OCI-LY1 (cell line): Measurements from ENCODE around the gene RERE.

Experiments
- H2AFZ ChIP-seq: fragments of 200-600 bp; sonication (generic), shearing (Covaris generic); 2 replicates; pipeline ENCODE4 v1.6.0; 2014; ENCODE audit warnings: antibody characterized with exemption, mild to moderate bottlenecking, low read length
- H3F3A ChIP-seq: fragments of 200-600 bp; sonication (generic), shearing (Covaris generic); 2 replicates; pipeline ENCODE4 v1.6.0; 2014; ENCODE audit warnings: mild to moderate bottlenecking, antibody characterized with exemption, low read length, moderate library complexity; ENCODE audit not compliant: insufficient read depth
- H3K27ac ChIP-seq: fragments of 200-600 bp; sonication (generic); 2 replicates; pipeline ENCODE4 v1.5.1; 2014; ENCODE audit warnings: low read length, mixed run types, mild to moderate bottlenecking, low read depth; ENCODE audit not compliant: poor library complexity, severe bottlenecking
- H3K27me3 ChIP-seq: fragments of 200-600 bp; sonication (generic); 2 replicates; pipeline ENCODE4 v1.6.0; 2014; ENCODE audit warnings: antibody characterized with exemption, mild to moderate bottlenecking, low read length, moderate library complexity; ENCODE audit not compliant: insufficient read depth
- H3K36me3 ChIP-seq: fragments of 200-600 bp; sonication (generic); 2 replicates; pipeline ENCODE4 v1.6.1; 2014; ENCODE audit warnings: mild to moderate bottlenecking, antibody characterized with exemption, low read length, moderate library complexity, mixed read lengths; ENCODE audit not compliant: insufficient read depth
- H3K4me1 ChIP-seq: fragments of 200-600 bp; sonication (generic); 2 replicates; pipeline ENCODE4 v1.5.1; 2014; ENCODE audit warnings: mild to moderate bottlenecking, low read length, moderate library complexity; ENCODE audit not compliant: insufficient read depth, severe bottlenecking
- H3K4me2 ChIP-seq: fragments of 200-600 bp; sonication (generic), shearing (Covaris generic); 2 replicates; pipeline ENCODE4 v1.6.1; 2014; ENCODE audit warnings: low read length
- H3K4me3 ChIP-seq: fragments of 200-600 bp; sonication (generic); 2 replicates; pipeline ENCODE4 v1.5.1; 2014; ENCODE audit warnings: low read length, low read depth, mild to moderate bottlenecking, mixed read lengths; ENCODE audit not compliant: poor library complexity, severe bottlenecking
- H3K79me2 ChIP-seq: fragments of 200-600 bp; shearing (Covaris generic); 2 replicates; pipeline ENCODE4 v1.6.1; 2016; ENCODE audit warnings: mixed run types, low read length, mixed read lengths; ENCODE audit not compliant: insufficient read depth
- H3K9ac ChIP-seq: fragments of 200-600 bp; sonication (generic), shearing (Covaris generic); 2 replicates; pipeline ENCODE4 v1.6.1; 2014; ENCODE audit warnings: mild to moderate bottlenecking, low read length, mixed read lengths
- H3K9me2 ChIP-seq: fragments of 200-600 bp; sonication (generic), shearing (Covaris generic); 2 replicates; pipeline ENCODE4 v1.6.1; 2014; ENCODE audit warnings: low read depth, mild to moderate bottlenecking, low read length, mixed read lengths
- H3K9me3 ChIP-seq: fragments of 200-600 bp; shearing (Covaris generic); 2 replicates; pipeline ENCODE4 v1.6.1; 2014; ENCODE audit warnings: low read length, mixed read lengths
- H4K20me1 ChIP-seq: fragments of 200-600 bp; sonication (generic), shearing (Covaris generic); 2 replicates; pipeline ENCODE4 v1.6.0; 2016; ENCODE audit warnings: mild to moderate bottlenecking, low read length; ENCODE audit not compliant: insufficient read depth
- EZH2 ChIP-seq: fragments of 200-600 bp; sonication (generic), shearing (Covaris generic); IDR thresholded peaks from 2 replicates; pipeline ENCODE4 v1.8.0; 2017; ENCODE audit warnings: borderline replicate concordance, mixed run types, mild to moderate bottlenecking, antibody characterized with exemption, low read length, moderate library complexity, mixed read lengths
- TF ChIP-seq, protein P1 (sequence below): fragments of 200-600 bp; sonication (generic), shearing (Covaris generic); IDR thresholded peaks from 2 replicates; pipeline ENCODE4 v1.5.1; 2017; ENCODE audit warnings: mild to moderate bottlenecking, antibody characterized with exemption, low read length, moderate library complexity, mixed read lengths

The RERE gene

DNA sequence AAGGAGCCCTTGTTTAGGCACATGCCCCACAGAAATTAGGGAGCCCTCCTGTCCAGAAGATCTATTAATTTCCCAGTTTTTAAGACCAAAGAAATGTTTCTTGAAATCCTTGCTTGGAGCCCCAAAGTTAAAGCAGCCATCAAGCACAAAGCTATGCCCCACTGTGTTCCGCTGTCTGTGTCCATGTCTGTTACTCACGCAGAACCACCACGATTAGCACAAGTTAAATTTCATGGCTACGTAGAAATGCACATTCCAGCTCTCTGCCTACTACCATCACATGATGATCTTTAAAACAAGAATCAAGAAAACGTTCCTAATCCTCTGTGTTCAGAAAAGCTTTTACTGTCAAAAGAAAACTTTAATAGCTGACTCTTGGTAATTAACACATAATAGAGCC is 238.5 kb downstream of the RERE start:
- no peak overlapping the region for H3K27ac ChIP-seq
- H3K4me3 ChIP-seq: no peak overlapping the region
- no peaks in the 10 kb centered on the region for H3K79me2 ChIP-seq
- no peak overlapping the region for H3K9ac ChIP-seq
- no peak overlapping the region for H3K4me2 ChIP-seq
- H3K27me3 ChIP-seq: no peaks in the 10 kb centered on the region
- H3K9me3 ChIP-seq: no peaks in the 10 kb centered on the region
- no peak overlapping the region for H2AFZ ChIP-seq
- no peaks in the 10 kb centered on the region for H4K20me1 ChIP-seq
- H3K4me1 ChIP-seq: no peaks in the 10 kb centered on the region
- TF ChIP-seq EZH2: no peak
- TF ChIP-seq, protein P1, sequence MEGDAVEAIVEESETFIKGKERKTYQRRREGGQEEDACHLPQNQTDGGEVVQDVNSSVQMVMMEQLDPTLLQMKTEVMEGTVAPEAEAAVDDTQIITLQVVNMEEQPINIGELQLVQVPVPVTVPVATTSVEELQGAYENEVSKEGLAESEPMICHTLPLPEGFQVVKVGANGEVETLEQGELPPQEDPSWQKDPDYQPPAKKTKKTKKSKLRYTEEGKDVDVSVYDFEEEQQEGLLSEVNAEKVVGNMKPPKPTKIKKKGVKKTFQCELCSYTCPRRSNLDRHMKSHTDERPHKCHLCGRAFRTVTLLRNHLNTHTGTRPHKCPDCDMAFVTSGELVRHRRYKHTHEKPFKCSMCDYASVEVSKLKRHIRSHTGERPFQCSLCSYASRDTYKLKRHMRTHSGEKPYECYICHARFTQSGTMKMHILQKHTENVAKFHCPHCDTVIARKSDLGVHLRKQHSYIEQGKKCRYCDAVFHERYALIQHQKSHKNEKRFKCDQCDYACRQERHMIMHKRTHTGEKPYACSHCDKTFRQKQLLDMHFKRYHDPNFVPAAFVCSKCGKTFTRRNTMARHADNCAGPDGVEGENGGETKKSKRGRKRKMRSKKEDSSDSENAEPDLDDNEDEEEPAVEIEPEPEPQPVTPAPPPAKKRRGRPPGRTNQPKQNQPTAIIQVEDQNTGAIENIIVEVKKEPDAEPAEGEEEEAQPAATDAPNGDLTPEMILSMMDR: no peak
- no peaks in the 10 kb centered on the region for H3F3A ChIP-seq
- H3K9me2 ChIP-seq: no peaks in the 10 kb centered on the region
- H3K36me3 ChIP-seq: no peaks in the 10 kb centered on the region

DNA sequence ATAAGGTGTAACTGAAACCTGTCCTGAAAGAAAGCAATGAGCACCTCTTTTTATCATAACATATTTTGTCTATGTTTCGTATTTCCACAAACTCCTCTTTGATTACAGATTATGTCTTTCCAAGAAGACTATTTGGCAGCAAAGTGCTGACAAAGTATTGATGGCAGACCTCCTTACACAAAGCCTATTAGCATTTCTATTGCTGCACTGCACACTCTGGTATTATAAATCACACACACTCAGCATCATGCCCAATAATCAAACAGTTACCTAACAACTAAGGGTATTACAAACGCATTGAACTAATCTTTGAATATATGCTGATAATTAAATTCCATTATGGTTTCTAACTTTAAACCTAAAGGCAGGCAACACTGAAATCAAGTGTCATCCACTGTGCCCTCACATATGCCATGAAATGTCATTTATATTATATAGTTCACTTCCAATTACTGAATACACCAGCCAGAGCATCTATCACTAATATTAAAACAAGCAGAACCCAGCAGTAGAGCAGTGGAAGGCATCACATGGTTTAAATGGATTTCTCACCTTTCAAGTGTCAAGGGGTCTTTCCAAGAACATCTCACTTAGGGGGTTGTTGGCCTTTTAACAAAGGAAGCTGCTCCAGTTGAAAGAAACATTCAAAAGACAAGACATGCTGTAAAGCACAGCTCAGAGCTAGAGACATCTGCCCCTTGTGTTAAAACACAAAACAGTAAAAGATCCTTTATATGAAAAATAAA is 239.1 kb downstream of the RERE start:
- no peaks in the 10 kb centered on the region for H3K4me1 ChIP-seq

DNA sequence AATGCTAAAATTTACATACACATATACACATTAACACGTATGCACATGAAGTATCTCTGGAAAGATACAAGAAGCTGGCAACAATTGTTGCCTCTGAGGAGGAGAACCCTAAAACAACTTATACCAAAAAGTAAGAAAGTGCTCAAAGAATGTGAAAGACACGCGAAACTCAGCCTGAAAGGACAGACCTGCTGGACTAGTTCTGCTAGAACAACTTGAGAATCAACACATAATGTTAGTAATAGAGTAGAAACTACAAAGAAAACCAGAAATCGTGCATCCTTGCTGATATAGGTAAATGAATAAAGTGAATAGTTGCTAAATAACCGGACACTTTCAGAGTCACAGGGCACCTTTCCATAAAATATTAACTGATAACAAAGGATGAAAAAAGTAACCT is 242.5 kb downstream of the RERE start:
- Histone ChIP-seq H3K9me3 (no peaks in the 10 kb centered on the region), H3K36me3 (no peaks in the 10 kb centered on the region), H3K79me2 (no peaks in the 10 kb centered on the region), H3F3A (0 out of 2 replicates have a peak, but pooled peaks cover 4% of the 10 kb centered on the region), H3K4me3 (no peak overlapping the region), H3K9ac (no peak overlapping the region), H3K4me2 (no peak overlapping the region), H3K27me3 (no peaks in the 10 kb centered on the region), H3K27ac (no peak overlapping the region), H3K9me2 (no peaks in the 10 kb centered on the region), H3K4me1 (peaks cover 13% of the 10 kb centered on the region), H4K20me1 (no peaks in the 10 kb centered on the region), H2AFZ (no peak overlapping the region)
- no peak for TF ChIP-seq EZH2
- TF ChIP-seq, protein P1: no peak

More for the DNA sequence above, 239.1 kb downstream of the RERE start:
- Histone ChIP-seq H4K20me1 (no peaks in the 10 kb centered on the region), H3K9me2 (no peaks in the 10 kb centered on the region), H3K4me2 (no peak overlapping the region), H3K9ac (no peak overlapping the region), H3K79me2 (no peaks in the 10 kb centered on the region), H3F3A (0 out of 2 replicates have a peak, but pooled peaks cover 3% of the 10 kb centered on the region), H3K27ac (no peak overlapping the region), H3K36me3 (no peaks in the 10 kb centered on the region), H2AFZ (no peak overlapping the region), H3K4me3 (no peak overlapping the region), H3K27me3 (no peaks in the 10 kb centered on the region), H3K9me3 (no peaks in the 10 kb centered on the region)
- TF ChIP-seq, protein P1: no peak
- no peak for TF ChIP-seq EZH2
